ENCODE results near the gene ST3GAL2.
"Not testable (repeated sequence)": the region's sequence is repeated elsewhere in the genome, so short reads cannot be mapped to it uniquely, and the experiment has no call there.

ST3GAL2 gene

DNA sequence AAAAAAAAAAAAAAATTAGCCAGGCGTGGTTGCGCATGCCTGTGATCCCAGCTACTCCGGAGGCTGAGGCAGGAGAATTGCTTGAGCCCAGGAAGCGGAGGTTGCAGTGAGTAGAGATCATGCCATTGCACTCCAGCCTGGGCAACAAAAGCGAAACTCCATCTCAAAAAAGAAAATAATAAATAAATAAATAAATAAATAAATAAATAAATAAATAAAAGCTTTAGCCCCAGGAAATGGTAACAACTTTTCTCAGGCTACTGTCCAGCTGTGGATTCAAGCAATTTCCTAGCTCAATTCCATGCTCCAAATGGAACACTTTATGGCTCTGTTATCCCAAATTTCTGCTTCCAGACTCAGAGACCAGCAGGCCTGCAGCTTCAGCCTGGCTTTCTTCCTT is 25.3 kb downstream of the ST3GAL2 start:
- DNase-seq: not testable (repeated sequence)

DNA sequence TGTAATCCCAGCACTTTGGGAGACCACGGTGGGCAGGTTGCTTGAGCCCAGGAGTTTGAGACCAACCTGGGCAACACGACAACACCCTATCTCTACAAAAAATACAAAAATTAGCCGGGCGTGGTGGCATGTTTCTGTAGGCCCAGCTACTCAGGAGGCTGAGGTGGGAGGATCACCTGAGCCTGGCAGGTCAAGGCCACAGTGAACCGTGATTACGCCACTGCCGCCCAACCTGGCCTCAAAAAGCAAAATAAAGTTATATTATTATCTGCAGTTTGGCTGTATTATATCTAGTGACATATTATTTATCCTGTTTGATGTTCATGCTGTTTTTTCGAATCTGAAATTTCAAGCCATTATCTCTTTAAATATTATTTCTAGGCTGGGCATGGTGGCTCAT is 26.5 kb downstream of the ST3GAL2 start:
- no peak for DNase-seq

DNA sequence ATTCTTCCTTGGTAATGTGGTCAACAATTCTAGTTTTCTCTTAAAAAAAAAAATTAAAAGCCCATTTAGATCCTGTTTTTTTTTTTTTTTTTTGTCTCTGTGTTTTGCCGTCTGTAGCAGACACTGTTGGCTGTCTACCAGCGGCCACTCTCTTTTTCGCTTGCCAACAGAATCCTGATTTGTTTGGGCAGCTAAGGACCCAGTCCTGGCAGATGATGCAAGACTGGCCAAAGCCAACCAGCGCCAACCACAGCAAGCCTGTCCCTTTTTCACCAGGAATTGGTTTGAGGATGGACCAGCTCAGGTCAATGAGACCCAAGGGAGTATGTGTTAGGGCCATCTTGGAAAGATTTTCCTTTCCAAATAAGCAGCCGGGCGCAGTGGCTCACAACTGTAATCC is 28.2 kb downstream of the ST3GAL2 start:
- no peak for DNase-seq

DNA sequence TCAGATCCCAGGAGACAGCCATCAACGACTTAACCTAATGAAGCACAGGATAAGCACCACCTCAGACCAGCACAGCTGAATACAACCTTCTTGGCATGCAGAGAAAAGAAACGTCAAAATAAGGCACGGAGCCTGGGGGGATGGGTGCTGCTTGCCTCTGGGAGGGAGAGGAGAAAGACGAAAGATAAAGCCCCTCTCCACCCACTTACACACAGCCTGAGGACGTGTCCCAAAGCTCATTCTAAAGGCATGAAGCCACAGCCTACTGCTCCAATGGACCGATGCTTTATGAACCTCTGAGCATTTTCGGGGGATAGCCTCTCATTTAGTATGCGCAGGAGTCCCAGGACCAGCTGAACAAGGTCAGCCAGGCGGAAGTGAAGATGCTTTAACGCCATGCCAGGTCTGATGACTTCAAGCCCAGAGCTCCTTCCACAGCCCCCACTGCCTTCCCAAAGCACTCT is 31.1 kb downstream of the ST3GAL2 start:
- no peak for DNase-seq

DNA sequence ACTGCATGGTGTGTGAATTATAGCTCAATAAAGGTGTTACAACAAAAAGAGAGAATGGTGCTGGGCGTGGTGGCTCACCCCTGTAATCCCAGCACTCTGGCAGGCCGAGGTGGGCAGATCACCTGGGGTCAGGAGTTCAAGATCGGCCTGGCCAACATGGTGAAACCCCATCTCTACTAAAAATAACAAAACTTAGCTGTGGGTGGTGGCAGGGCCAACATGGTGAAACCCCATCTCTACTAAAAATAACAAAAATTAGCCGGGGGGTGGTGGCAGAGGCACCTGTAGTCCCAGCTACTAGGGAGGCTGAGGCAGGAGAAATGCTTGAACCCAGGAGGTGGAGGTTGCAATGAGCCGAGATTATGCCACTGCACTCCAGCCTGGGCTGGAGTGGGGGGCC is 32.8 kb downstream of the ST3GAL2 start:
- not testable (repeated sequence) for DNase-seq

DNA sequence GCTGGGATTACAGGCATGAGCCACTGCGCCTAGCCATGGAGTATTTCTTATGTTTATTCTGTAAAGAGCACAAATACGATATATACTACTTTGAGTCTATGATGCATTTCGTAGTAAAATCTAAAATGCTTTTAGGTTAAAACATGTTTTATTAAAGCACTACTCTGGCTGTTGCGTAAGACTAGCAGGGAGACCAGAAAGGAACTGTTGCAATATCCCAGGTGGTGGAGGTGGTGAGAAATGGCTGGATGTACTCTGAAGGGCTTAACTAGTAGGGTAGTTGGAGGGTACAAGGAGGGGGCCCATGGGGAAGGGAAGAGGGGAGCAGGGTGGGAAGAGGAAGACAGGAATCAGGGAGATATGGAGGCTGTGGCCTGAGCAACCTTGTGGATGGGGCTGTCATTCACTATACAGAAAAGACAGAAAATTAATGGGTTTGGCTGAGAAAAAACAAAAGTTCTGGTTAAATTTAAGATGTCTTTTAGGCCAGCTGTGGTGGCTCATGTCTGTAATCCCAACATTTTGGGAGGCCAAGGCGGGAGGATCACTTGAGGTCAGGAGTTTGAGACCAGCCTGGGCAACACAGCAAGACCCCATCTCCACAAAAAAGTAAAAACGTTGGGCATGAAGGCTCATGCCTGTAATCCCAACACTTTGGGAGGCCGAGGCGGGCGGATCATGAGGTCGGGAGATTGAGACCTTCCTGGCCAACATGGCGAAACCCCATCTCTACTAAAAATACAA is 35.8 kb downstream of the ST3GAL2 start:
- DNase-seq: no peak

DNA sequence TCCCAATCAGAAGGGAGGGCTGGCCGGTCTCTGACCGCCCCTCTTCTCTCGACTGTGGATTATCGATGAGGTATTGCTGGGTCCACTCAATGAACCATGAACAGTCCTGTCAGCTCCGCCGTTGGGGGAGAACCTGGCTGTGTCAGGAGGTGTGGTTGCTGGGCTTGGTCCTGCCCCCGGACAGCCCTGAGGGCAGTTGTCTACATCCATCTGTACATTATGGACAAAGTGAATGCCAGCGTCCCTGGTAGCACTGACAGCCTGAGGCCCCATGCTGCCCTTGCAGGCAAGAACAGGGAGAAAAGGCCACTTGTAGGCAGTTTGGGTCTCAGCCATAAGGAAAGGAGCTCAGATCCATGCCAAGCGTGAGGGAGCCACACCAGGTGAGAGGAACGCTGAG is 38.9 kb downstream of the ST3GAL2 start:
- DNase-seq: no peak

DNA sequence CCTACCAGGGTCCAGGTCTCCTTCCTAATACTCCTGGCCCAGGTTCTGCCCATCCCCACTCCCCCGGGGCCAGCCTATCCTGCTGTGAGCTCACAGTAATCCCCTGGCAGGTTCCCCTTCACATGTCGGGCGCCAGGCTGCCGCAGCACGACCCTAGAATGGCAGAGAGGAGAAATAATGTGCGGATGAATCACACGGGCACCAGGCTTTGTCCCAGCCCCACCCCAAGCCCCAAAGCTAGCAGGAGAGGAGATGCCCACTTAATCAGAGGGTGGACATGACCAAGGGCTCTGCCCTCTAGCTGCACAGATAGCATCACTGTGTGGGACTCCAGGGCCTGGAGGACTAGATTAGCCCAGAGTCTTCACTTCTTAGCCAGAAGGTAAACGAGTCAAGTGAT is 39.5 kb downstream of the ST3GAL2 start:
- no peak for DNase-seq

DNA sequence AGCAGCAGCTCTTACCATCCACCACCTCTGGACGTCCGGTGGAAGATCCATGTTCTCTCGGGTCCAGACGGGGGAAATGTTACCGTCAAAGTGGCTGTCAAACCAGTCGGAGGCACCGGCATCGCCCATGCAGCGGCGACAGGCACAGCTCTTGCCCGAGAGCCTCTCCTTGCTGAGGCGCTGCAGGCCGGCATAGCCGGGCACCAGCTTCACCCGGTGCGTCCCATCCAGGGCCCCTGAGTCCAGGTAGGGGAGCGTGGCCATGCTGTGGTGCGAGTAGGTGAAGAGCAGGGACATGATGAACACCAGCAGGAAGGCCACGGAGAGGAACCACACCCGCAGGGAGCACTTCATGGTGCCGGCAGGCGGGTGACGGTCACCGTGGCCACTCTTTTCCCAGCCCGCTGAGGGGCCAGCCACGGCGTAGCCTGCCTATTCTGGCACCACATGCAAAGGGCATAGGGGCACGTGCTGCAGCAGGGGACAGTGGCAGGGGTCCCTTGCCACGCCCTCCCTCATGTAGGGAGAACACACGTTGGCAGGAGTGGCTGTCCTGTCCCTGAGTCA is 40.6 kb downstream of the ST3GAL2 start:
- no peak for DNase-seq

DNA sequence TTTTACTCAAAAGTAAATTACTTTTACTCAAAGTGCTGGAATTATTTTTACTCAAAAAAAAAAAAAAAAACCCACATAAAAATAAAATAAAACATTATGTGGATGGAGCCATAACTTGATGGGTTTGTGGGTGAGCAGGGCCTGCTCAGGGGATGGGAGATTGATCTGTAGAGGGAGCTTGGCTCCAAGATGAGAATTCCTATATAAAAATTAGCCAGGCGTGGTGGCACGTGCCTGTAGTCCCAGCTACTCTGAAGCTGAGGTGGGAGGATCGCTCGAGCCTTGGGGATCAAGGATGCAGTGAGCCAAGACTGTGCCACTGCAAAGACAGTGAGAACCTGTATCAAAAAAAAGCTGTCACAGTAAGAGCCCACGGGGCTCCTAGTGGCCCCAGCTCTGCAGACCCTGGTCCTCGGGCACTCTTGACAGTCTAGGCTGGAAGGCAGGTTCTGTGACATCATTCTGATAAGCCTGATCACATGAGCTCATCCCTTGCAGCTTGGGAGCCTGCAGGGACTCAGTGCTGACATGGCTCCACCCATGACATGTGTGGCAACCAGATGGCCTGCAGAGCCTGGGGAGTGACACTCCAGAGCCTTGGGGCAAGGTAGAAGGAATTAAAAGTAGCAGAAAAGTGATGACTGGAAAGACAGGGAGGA is 42.5 kb downstream of the ST3GAL2 start:
- DNase-seq: no peak

DNA sequence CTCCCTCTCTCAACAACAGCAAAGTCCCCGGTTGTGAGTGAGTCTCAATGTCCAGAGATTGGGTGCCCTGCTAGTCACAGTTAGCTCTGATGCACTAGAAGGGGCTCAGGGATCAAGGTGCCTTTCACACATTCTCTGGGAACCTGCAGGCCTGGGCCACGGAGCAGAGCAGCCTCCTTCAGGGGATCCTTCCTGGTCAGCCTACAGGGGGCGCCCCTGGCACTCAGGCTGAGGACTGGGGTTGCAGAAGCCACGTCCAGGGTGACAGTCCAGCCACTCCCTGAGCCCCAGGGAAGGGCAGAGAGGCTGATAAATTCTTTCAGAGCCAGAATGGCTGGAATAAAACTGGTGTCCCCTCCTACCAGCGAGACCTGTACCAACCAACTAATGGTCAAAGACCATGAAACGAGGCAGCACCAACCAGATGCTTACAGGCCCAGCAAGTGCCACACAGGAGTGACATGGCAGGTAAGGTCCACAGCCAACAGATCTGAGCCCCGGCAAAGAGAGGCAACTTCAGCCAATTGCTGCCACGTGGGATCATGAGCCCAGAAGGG is 43.5 kb downstream of the ST3GAL2 start:
- no peak for DNase-seq

DNA sequence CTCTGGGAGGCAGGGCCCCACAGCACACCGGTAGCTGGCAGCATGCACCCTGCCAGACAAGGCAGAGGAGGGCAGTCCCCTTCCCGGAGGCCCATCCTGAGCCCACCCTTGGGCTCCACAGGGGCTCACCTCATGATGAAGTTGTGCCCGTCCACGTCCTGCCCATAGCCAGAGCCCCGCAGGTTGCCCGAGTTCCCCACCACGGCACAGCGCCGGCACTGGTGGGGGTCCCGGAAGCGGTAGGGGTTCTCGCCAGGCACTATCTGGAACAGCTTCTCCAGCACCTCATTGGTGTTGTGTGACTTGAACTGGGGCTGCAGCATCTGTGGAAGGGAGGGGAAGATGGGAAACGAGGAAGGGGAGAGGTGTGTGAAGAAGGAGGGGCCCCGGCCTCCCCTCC is 44.0 kb downstream of the ST3GAL2 start:
- no peak for DNase-seq

DNA sequence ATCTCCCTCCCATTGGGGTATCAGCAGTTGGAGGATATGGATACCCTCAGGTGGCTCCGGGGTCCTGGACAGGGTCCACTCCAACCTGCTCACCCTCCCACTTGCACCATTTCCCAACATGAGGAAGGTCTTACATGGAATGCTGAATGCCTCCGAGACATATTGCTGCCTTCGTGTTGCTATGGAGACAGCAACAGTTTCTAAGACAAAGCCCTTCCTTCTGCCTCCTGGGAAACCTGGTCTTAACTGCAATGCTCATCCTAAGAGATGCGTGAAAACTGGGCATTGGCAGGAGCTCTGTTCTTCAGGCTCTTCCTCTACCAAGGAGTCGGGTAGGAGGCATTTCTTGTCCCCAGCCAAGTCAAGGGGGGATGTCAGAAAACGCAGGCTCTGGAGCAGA is 45.2 kb downstream of the ST3GAL2 start:
- DNase-seq: no peak

DNA sequence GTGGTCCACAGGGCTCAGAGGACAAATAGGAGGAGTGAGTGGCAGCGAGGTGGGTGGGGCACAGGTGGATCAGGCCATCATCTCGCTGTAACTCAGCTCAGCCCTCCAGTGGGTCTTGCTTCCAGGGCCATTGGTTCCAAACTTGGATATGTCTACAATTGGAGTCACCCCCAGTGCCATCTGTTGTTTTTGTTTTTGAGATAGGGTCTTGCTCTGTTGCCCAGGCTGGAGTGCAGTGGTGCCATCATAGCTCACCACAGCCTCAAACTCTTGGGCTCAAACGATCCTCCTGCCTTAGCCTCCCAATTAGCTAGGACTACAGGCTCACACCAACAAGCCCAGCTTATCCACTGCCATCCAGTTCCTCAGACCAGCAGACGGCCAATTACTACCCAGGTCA is 46.3 kb downstream of the ST3GAL2 start:
- DNase-seq: no peak

DNA sequence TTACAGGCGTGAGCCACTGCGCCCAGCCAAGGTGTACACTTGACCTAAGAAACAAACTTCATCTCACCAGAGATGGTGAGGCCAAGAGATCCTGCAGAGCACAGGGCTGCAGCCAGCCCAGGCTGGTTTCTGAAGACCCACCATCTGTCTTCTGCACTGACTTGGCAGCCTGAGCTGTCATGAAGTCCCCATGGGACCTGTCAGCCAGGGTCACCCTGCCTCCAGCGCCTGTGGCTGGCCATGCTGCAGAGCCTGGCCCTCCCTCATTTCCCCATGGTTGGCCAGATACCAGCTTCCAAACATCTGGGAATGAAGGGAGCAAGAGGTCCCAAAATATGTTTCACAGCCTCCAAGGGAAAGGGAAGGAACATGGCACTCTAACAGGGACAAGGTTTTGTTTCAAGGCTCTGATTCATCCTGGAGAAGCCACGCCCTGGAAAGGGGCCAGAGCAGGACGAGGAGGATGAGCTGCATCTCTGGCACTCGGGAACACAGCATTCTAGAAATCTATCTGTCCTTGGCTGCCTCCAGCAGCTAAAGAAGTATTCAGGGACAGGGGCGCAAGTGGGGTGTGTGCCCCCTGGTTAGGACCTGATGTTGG is 46.9 kb downstream of the ST3GAL2 start:
- no peak for DNase-seq

DNA sequence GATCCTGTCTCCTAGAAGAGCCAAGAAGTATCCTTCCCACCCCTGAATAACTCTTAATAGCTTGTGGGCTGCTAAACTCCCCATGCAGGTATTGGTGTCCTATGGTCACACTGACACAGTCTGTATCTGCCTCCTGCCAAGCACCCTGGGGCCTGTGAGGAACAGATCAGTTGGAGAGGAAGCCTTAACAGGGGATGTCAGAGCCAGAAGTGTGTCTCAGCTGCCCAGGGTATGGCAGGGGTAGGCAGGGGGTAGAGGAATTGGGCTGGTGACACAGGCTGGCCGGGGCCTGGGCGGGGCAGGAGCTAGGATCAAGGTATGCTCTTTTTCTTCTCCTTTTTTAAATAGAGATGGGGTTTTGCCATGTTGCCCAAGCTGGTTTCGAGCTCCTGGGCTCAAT is 47.5 kb downstream of the ST3GAL2 start:
- DNase-seq: no peak

DNA sequence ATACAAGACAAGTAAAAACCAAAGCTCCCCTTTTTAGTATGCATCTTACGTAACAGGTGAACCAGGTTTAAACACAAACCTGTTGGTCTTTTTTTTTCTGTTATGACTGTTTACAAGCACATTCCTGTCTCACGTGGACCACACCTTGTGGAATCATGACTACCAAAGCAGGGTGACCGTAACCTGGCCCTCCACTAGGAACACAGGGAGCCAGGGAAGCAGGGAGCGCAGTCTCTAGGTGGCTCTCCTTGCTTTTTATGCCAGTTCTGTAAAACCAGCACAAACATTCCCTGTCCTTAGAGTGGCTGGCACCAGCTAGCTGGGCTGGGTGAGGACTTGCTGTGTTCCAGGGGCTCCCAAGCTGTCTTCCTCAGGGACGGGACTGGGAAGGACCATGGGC is 48.1 kb downstream of the ST3GAL2 start:
- DNase-seq: no peak

DNA sequence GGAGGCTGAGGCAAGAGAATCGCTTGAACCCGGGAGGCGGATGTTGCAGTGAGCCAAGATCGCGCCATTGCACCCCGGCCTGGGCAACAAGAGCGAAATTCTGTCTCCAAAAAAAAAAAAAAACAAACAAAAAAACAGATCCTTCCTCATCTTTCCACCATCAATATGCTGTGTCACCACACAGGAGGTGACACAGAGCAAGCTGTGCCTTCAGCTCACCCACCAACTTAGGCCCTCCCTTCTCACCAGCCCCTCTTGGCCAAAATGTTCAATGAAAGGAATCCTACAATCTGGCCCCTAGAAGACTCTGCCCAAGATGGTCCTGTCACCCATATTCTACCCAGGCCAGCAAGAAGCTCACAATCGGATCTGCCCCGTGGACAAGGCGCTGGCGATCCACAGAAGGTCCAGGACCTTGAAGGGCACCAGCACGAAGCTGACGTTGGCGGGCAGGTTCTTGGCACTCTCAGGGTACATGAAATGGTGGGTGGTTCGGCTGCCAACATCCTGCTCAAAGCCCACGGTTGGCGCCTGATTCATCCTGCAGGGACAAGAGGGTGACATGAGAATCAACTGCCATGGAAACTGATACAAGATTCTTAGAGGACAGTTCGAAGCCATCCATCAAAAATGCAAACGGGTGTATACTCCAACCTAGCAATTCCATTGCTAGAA is 50.8 kb downstream of the ST3GAL2 start:
- DNase-seq: no peak

DNA sequence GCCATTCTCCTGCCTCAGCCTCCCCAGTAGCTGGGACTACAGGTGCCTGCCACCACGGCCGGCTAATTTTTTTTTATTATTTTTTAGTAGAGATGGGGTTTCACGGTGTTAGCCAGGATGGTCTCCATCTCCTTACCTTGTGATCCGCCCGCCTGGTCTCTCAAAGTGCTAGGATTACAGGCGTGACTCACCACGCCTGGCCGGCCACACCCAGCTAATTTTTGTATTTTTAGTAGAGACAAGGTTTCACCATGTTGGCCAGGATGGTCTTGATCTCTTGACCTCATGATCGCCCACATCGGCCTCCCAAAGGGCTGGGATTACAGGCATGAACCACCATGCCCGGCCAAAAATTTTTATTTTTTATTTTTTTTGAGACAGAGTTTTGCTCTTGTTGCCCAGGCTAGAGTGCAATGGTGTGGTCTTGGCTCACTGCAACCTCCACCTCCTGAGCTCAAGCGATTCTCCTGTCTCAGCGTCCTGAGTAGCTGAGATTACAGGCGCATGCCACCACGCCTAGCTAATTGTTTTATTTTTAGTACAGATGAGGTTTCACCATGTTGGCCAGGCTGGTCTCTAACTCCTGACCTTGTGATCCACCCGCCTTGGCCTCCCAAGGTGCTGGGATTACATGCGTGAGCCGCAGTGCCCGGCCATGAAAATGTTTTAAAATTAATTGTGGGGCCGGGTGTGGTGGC is 52.5 kb downstream of the ST3GAL2 start:
- not testable (repeated sequence) for DNase-seq

DNA sequence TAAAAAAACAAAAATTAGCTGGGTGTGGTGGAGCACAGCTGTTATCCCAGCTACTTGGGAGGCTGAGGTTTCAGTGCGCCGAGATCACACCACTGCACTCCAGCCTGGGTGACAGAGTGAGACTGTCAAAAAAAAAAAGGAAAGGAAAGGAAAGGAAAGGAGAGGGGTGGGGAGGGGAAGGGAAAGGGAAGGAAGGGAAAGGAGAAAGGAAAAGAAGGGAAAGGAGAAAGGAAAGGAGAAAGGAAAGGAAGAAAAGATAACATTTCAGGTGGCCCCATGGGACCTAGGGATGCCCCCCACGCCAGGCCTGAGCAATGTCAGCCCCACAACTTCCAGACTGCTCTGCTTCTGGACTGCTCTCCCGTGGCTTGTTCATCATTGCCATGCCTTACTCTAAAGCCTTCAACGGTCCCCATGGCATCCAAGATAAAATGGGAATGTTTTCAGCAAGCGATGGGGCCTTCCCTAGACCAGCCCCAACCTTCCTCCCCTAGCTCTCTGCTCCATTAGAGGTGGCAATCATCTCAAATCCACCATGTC is 55.4 kb downstream of the ST3GAL2 start:
- DNase-seq: no peak

DNA sequence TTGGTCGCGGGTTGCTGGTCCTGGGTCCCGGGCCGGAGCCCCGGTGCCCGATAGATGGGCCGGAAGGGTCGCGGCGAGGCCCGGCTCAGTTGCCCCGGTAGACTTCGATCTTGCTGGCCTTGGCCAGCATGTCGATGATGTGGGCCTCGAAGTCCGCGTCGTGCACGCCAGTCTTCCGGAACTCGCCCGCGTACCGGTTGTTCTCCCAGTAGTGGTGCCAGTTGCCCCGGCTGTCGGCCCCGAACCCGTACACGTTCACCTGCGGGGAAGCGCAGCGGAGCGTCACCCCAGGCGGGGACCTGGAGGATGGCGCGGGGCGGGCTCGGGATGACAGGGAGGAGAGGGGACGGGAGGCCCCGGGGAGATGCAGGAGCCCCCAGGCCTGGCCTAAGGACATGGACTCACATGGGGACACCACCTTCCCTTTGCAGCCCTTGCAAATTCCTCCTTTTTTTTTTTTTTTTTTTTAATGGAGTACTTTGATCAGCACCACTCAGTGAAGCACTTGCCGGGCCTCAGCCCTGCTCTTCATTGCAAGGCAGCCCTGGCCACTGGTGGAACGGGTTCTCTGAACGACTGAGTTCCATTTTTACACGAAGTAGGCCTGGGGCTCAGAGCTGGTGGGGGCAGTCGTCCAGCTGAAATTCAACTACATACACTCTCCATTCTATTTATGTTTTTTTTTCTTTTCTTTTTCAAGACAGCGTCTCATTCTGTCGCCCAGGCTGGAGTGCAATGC is 57.1 kb downstream of the ST3GAL2 start:
- no peak for DNase-seq

Data from cortex of kidney (tissue), 1 donor.